HepG2 (cell line): ENCODE data around the gene ZNF195.

ENCODE experiments used
- CEBPB ChIP-seq: IDR thresholded peaks from 2 replicates; pipeline ENCODE4 v1.6.1; 2011; ENCODE audit warnings: low read depth, low read length, improper control_type of control experiment, borderline replicate concordance
- DPF2 ChIP-seq: sonication (generic); formaldehyde crosslinking; IDR thresholded peaks from 2 replicates; pipeline ENCODE4 v1.4.0; 2020; ENCODE audit warnings: mild to moderate bottlenecking, low read depth, missing genetic modification reagents, borderline replicate concordance
- EP300 ChIP-seq, 3 experiments: sonication (generic) in 1 of 3; formaldehyde crosslinking in 1 of 3; IDR thresholded peaks; 2 replicates each; pipeline versions ENCODE4 v1.5.1 to v1.6.1; 2011 to 2020; ENCODE audit warnings: low read depth in 2 of 3, low read length in 2 of 3, borderline replicate concordance in 1 of 3, improper control_type of control experiment in 1 of 3, mild to moderate bottlenecking in 1 of 3, missing genetic modification reagents in 1 of 3, moderate library complexity in 1 of 3
- EZH2 ChIP-seq: conservative IDR thresholded peaks from 2 replicates; pipeline ENCODE4 v1.6.1; 2012; ENCODE audit warnings: mild to moderate bottlenecking, low read depth, low read length, moderate library complexity
- FOXA1 ChIP-seq, 2 experiments: fragments of 450-650 bp in 1 of 2; sonication (generic) in 1 of 2; formaldehyde crosslinking in 1 of 2; IDR thresholded peaks; 2 replicates each; pipeline versions ENCODE4 v1.4.0 to v1.6.1; 2016 to 2020; ENCODE audit warnings: missing genetic modification reagents in 1 of 2
- MAX ChIP-seq: IDR thresholded peaks from 2 replicates; pipeline ENCODE4 v1.6.1; 2012; ENCODE audit warnings: inconsistent platforms
- MXI1 ChIP-seq: IDR thresholded peaks from 3 replicates; pipeline ENCODE4 v1.6.1; 2012; ENCODE audit warnings: low read depth, low read length, inconsistent platforms, borderline replicate concordance
- SP140L ChIP-seq: sonication (generic); formaldehyde crosslinking; IDR thresholded peaks from 2 replicates; pipeline ENCODE4 v1.4.0; 2020; ENCODE audit warnings: missing genetic modification reagents, borderline replicate concordance
- SP2 ChIP-seq: sonication (generic); formaldehyde crosslinking; IDR thresholded peaks from 2 replicates; pipeline ENCODE4 v1.5.1; 2020; ENCODE audit warnings: mild to moderate bottlenecking, missing genetic modification reagents
- TAF1 ChIP-seq: sonication (generic); formaldehyde crosslinking; IDR thresholded peaks from 2 replicates; pipeline ENCODE4 v1.4.0; 2020; ENCODE audit warnings: missing genetic modification reagents
- TRIM24 ChIP-seq: sonication (generic); formaldehyde crosslinking; IDR thresholded peaks from 2 replicates; pipeline ENCODE4 v1.8.0; 2022; ENCODE audit warnings: mild to moderate bottlenecking, missing genetic modification reagents
- ZBTB33 ChIP-seq: sonication (generic); formaldehyde crosslinking; IDR thresholded peaks from 2 replicates; pipeline ENCODE4 v1.4.0; 2020; ENCODE audit warnings: missing genetic modification reagents
- ZFX ChIP-seq: sonication (generic); formaldehyde crosslinking; IDR thresholded peaks from 2 replicates; pipeline ENCODE4 v1.4.0; 2020; ENCODE audit warnings: mild to moderate bottlenecking, low read depth, missing genetic modification reagents, moderate library complexity
- TF ChIP-seq, protein P1 (sequence below): sonication (generic); formaldehyde crosslinking; IDR thresholded peaks from 2 replicates; pipeline ENCODE4 v1.5.0; 2020; ENCODE audit warnings: mild to moderate bottlenecking, missing genetic modification reagents, moderate library complexity

DNA sequence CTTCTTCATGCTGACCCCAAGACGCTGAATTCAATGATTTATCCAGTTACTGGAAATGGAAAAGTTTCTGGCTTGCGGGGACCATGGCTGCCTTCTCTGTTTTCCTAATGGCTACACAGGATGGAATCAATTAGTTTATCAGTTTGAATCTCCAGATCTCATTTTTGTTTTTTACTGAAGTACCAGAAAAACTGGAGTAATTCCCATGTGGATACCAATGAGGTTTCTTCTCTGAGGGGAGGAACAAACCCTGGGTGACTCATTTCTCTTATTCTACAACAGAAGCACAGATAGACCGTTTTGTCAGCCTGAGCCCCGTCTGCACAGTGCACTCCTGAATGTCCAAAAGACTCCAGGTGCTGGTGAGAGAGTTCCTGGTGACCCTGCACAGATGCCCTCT, 3.4 kb downstream of the ZNF195 start:
- TF ChIP-seq SP140L (CRISPR knock-in tag) (no peak), TRIM24 (CRISPR knock-in tag) (no peak), TAF1 (CRISPR knock-in tag) (no peak), EZH2 (no peak), SP2 (CRISPR knock-in tag) (no peak), EP300 (IDR thresholded peaks at IDR 0.05; ENCODE audit: low read depth in 2 of 2, low read length in 2 of 2) (no peak), EP300 (CRISPR knock-in tag; IDR thresholded peaks at IDR 0.05; ENCODE audit: borderline replicate concordance) (no peak), FOXA1 (IDR thresholded peaks at IDR 0.05) (no peak), FOXA1 (CRISPR knock-in tag; IDR thresholded peaks at IDR 0.05) (no peak), MXI1 (no peak), MAX (no peak), DPF2 (CRISPR knock-in tag) (no peak), CEBPB (no peak), ZBTB33 (CRISPR knock-in tag) (no peak), ZFX (CRISPR knock-in tag) (no peak)
- TF ChIP-seq, protein P1, sequence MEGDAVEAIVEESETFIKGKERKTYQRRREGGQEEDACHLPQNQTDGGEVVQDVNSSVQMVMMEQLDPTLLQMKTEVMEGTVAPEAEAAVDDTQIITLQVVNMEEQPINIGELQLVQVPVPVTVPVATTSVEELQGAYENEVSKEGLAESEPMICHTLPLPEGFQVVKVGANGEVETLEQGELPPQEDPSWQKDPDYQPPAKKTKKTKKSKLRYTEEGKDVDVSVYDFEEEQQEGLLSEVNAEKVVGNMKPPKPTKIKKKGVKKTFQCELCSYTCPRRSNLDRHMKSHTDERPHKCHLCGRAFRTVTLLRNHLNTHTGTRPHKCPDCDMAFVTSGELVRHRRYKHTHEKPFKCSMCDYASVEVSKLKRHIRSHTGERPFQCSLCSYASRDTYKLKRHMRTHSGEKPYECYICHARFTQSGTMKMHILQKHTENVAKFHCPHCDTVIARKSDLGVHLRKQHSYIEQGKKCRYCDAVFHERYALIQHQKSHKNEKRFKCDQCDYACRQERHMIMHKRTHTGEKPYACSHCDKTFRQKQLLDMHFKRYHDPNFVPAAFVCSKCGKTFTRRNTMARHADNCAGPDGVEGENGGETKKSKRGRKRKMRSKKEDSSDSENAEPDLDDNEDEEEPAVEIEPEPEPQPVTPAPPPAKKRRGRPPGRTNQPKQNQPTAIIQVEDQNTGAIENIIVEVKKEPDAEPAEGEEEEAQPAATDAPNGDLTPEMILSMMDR (CRISPR knock-in tag), result no peak
